Activated naive CD4-positive, alpha-beta T cell treated with anti-CD3 and anti-CD28 coated beads, Interleukin-2, amount 10 ng/mL, durations not matched to agents 7 days and 5 days (primary cell): ENCODE data around the gene CCDC12.
"Not testable (repeated sequence)": the region's sequence is repeated elsewhere in the genome, so short reads cannot be mapped to it uniquely, and the experiment has no call there.

Experiments
- CTCF ChIA-PET: fragments of 350-600 bp; sonication (Branson Sonifier 250); formaldehyde crosslinking; loops from one replicate; lab custom pipeline; 2021; ENCODE audit warnings: antibody characterized with exemption; lab: Charles Lee
- DNase-seq: peaks from one replicate; pipeline ENCODE4 v3.0.0-alpha.2; 2020
- H3K27ac Mint-ChIP-seq: one replicate; pipeline ENCODE4 v1.8.0; 2021; ENCODE audit warnings: mild to moderate bottlenecking, moderate library complexity, mixed read lengths
- H3K27me3 Mint-ChIP-seq: one replicate; pipeline ENCODE4 v1.8.0; 2021; ENCODE audit warnings: mild to moderate bottlenecking, mixed read lengths
- H3K36me3 Mint-ChIP-seq: one replicate; pipeline ENCODE4 v1.8.0; 2021; ENCODE audit warnings: mixed read lengths
- H3K4me1 Mint-ChIP-seq: one replicate; pipeline ENCODE4 v1.8.0; 2021; ENCODE audit warnings: mixed read lengths
- H3K4me3 Mint-ChIP-seq: one replicate; pipeline ENCODE4 v1.8.0; 2021; ENCODE audit warnings: mild to moderate bottlenecking, moderate library complexity, mixed read lengths
- H3K9me3 Mint-ChIP-seq: one replicate; pipeline ENCODE4 v1.8.0; 2021; ENCODE audit warnings: mixed read lengths

The CCDC12 gene

DNA sequence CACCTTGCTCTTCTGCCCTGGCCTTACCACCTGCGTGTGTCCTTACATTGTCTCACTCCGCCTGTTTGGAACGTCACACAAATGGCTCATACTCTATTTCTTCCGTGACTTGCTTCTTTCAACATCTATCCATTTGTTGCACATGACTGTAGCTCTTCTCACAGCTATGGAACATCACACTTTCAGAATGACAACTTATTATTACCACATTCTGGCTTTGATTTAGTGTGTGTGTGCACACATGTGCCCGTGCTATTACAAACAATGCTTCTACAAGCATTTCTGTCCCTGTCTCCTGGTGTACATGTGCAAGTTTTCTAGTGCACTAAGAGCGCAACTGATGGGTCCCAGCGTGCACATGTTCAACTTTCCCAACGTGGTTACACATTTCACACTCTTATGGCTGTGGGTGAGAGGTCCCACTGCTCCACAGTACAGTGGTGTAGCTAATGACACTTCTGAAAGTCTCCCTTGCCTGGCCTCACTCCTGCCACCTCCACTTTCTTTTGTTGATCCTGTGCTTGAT lies 61.2 kb downstream of the CCDC12 start:
- Mint-ChIP-seq H3K27me3 (no peaks in the 10 kb centered on the region), H3K36me3 (peaks cover 27% of the 10 kb centered on the region), H3K27ac (no peak overlapping the region), H3K9me3 (no peaks in the 10 kb centered on the region), H3K4me3 (no peak overlapping the region), H3K4me1 (peaks cover 10% of the 10 kb centered on the region)
- CTCF ChIA-PET = interaction anchor here (0.5 kb wide), 1 partner anchor 885 kb away, joined by 4 read pairs; no protein-coding TSS in a partner anchor
- no peak for DNase-seq

DNA sequence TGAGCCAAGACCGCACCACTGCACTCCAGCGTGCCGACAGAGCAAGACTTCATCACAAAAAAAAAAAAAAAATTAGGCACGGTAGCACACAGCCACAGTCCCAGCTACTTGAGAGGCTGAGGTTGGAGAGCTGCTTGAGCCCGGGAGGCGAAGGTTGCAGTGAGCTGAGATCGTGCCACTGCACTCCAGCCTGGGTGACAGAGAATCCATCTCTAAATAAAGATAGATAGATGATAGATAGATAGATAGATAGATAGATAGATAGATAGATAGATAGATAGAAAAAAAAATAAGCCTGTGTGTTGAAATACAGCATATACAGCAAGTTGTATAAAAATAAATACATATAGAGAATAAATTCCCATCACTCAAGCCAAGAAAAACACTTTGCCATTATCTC lies 61.7 kb downstream of the CCDC12 start:
- Mint-ChIP-seq H3K27me3 (no peaks in the 10 kb centered on the region), H3K36me3 (peaks cover 22% of the 10 kb centered on the region), H3K4me1 (peaks cover 10% of the 10 kb centered on the region), H3K9me3 (no peaks in the 10 kb centered on the region), H3K4me3 (no peak overlapping the region), H3K27ac (no peak overlapping the region)
- CTCF ChIA-PET = interaction anchor here (2.5 kb wide), 1 partner anchor 8 kb away, joined by 7 read pairs; no protein-coding TSS in a partner anchor
- no peak for DNase-seq

- peaks cover 5% of the 10 kb centered on the region for H3K27me3 Mint-ChIP-seq
- no peaks in the 10 kb centered on the region for H3K9me3 Mint-ChIP-seq
- H3K27ac Mint-ChIP-seq = no peak overlapping the region
- no peak overlapping the region for H3K4me3 Mint-ChIP-seq
- peaks cover 13% of the 10 kb centered on the region for H3K36me3 Mint-ChIP-seq
- DNase-seq = no peak
- peaks cover 14% of the 10 kb centered on the region for H3K4me1 Mint-ChIP-seq
- CTCF ChIA-PET = interaction anchor here (0.6 to 2.5 kb wide), 5 partner anchors 10 to 1184 kb away, joined by 3 to 7 read pairs (median 3); no protein-coding TSS in a partner anchor
These were observed 62.9 kb downstream of the CCDC12 start for GRCh38 chr3:46913644-46914043.

- Mint-ChIP-seq H3K27ac (no peak overlapping the region), H3K27me3 (peaks cover 5% of the 10 kb centered on the region), H3K4me1 (peaks cover 14% of the 10 kb centered on the region), H3K4me3 (no peak overlapping the region), H3K9me3 (no peaks in the 10 kb centered on the region), H3K36me3 (peaks cover 9% of the 10 kb centered on the region)
- DNase-seq = no peak
- CTCF ChIA-PET = interaction anchor here (0.7 to 2.5 kb wide), 5 partner anchors 9 to 94 kb away, joined by 3 to 7 read pairs (median 3); no protein-coding TSS in a partner anchor
These were observed 63.6 kb downstream of the CCDC12 start for GRCh38 chr3:46912986-46913385.

DNA sequence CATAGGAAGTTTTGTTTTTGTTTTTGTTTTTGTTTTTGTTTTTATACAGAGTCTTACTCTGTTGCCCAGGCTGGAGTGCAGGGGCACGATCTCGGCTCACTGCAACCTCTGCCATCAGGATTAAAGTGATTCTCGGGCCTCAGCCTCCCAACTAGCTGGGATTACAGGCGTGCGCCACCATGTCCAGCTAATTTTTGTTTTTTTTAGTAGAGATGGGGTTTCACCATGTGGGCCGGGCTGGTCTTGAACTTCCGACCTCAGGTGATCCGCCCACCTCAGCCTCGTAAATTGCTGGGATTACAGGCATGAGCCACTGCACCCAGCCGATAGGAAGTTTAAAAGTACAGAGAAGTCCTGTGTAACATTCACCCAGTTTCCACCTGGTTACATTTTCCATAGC lies 65.6 kb downstream of the CCDC12 start:
- H3K27ac Mint-ChIP-seq, H3K36me3 Mint-ChIP-seq, DNase-seq, H3K9me3 Mint-ChIP-seq, H3K4me3 Mint-ChIP-seq, CTCF ChIA-PET, H3K27me3 Mint-ChIP-seq: not testable (repeated sequence)
- peaks cover 14% of the 10 kb centered on the region for H3K4me1 Mint-ChIP-seq

GRCh38 chr3:46910166-46910760 lies 66.3 kb downstream of the CCDC12 start:
- peaks cover 14% of the 10 kb centered on the region for H3K4me1 Mint-ChIP-seq
- CTCF ChIA-PET = interaction anchor here (0.7 to 1.7 kb wide), 18 partner anchors 9 to 412 kb away, joined by 3 to 11 read pairs (median 4); no protein-coding TSS in a partner anchor
- H3K9me3 Mint-ChIP-seq = no peaks in the 10 kb centered on the region
- peaks cover 5% of the 10 kb centered on the region for H3K27me3 Mint-ChIP-seq
- no peak overlapping the region for H3K4me3 Mint-ChIP-seq
- no peak for DNase-seq
- H3K27ac Mint-ChIP-seq = no peak overlapping the region
- H3K36me3 Mint-ChIP-seq = peaks cover 2% of the 10 kb centered on the region

DNA sequence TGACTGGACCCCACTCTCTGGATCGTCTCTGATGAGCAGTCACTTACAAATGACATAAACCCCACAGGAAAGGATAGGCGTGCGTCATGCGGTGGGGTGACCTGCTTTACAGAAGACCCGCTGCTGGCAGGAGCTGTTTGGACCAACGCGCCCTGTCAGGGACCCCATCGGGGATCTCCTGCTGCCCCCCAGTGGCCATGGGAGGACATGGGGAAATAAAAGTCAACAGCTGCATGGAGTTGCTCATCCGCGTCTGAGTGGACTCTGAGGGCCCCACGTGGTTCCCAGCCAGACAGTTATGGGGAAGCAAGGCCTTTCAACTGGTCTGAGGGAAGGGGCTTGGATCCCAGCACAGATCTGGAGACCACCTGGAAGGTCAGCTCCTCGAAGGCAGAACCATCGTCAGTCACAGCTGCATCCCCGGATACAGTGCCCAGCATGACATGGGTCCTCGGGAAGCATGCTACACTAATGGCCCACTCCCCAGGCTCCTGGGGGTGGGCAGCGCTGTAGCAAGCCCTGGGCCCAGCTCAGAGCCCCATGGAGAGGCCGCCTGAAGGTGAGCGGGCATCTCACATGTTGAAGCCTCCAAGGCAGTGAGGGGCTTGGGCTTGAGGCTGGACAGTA lies 66.9 kb downstream of the CCDC12 start:
- peak; percentile 86 for DNase-seq
- H3K36me3 Mint-ChIP-seq = peaks cover 2% of the 10 kb centered on the region
- CTCF ChIA-PET = interaction anchor here (0.7 to 1.7 kb wide), 21 partner anchors 8 to 413 kb away, joined by 3 to 11 read pairs (median 4); partner anchors contain the start of gene MYL3
- no peaks in the 10 kb centered on the region for H3K9me3 Mint-ChIP-seq
- H3K27me3 Mint-ChIP-seq = peaks cover 5% of the 10 kb centered on the region
- H3K27ac Mint-ChIP-seq = peak overlapping the region; percentile 26
- H3K4me3 Mint-ChIP-seq = no peak overlapping the region
- peaks cover 14% of the 10 kb centered on the region for H3K4me1 Mint-ChIP-seq

DNA sequence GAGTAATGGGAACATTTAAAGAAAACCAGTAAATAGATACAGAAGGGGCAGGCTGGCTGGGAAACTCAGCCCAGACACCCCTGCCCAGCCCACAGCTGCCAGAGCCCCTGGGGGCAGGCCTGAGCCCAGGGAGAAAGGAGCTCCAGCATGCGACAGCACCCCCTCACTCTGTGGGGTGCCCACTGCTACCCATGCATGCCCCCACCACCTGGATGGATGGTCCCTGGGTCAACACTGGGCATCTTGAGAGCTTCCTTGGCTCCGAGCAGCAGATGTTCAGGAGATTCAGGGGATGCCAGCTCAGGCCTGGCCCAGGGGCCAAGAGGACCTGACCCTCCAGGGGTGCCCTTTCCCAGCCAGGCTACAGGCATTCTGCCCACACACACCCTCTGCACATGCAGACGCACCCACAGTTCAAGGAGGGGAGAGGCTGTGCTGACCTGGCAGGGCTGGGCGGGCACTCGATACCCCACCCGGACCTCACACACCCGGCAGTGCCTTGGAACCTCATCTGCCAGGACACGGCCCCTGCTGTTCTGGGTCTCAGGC lies 67.5 kb downstream of the CCDC12 start:
- no peak for DNase-seq
- no peaks in the 10 kb centered on the region for H3K9me3 Mint-ChIP-seq
- H3K4me1 Mint-ChIP-seq = peaks cover 12% of the 10 kb centered on the region
- CTCF ChIA-PET = interaction anchor here (0.9 to 1.7 kb wide), 19 partner anchors 8 to 414 kb away, joined by 3 to 11 read pairs (median 4); partner anchors contain the start of gene MYL3
- no peak overlapping the region for H3K4me3 Mint-ChIP-seq
- peaks cover 2% of the 10 kb centered on the region for H3K36me3 Mint-ChIP-seq
- H3K27ac Mint-ChIP-seq = no peak overlapping the region
- H3K27me3 Mint-ChIP-seq = peaks cover 5% of the 10 kb centered on the region

DNA sequence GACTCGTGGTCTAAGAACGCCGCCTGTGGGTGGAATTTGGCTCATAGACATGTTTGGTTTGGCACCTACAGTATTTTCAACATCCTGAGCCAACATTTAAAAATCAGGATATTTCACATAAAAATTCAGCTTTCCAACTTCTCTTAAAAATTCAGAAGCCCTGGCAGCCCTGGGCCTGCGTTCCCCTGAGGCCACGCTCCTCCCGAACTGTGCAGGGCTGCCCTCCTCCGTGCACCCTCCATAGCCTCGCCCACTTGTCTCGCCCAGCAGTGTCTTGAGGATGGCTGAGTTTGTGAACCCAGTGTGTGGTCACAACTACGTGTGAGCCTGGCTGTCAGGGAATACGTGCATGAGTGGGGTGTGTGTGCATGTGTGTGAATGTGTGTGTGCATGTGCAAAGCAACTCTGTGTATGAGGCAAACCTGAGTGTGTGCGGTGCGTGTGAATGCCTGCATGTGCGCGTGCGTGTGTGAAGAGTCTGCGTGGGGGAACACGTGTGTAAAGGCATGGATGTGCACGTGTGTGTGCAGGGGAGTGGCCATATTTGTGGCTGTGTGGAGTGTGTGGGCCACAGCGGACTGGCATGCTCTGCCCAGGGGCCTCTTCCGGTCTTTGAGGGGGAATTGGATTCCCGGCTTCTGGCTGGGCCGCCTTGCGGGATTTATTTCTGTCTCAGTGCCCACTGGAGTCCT lies 68.1 kb downstream of the CCDC12 start:
- DNase-seq = no peak
- no peaks in the 10 kb centered on the region for H3K9me3 Mint-ChIP-seq
- peaks cover 2% of the 10 kb centered on the region for H3K36me3 Mint-ChIP-seq
- peaks cover 5% of the 10 kb centered on the region for H3K27me3 Mint-ChIP-seq
- no peak overlapping the region for H3K27ac Mint-ChIP-seq
- H3K4me1 Mint-ChIP-seq = peaks cover 6% of the 10 kb centered on the region
- H3K4me3 Mint-ChIP-seq = no peak overlapping the region
- CTCF ChIA-PET = interaction anchor here (1.1 to 1.7 kb wide), 8 partner anchors 8 to 279 kb away, joined by 3 to 9 read pairs (median 4); partner anchors contain the start of gene MYL3

GRCh38 chr3:46907960-46908293 lies 68.6 kb downstream of the CCDC12 start:
- Mint-ChIP-seq H3K4me1 (peaks cover 5% of the 10 kb centered on the region), H3K9me3 (no peaks in the 10 kb centered on the region), H3K27ac (no peak overlapping the region), H3K27me3 (peaks cover 5% of the 10 kb centered on the region), H3K4me3 (no peak overlapping the region), H3K36me3 (peaks cover 2% of the 10 kb centered on the region)
- DNase-seq = no peak
- CTCF ChIA-PET = no interaction called here

DNA sequence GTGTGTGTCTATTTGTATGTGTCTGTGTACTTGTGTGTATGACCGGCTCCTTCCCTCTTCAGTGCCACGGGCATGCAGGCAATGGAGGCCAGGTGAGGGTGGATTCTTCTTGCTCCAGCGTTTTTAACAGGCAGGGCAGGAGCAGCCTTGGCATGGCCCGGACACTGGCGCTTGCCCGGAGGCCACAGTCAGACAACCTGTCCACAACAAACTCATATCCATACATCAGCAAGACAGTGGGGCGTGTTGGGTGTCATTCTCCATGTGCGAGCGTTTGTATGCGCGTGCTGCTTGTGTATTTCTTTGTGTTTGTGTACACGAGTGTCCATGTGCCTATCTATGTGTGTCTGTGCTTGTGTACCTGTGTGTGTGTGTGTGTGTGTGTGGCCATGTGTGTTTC lies 69.3 kb downstream of the CCDC12 start:
- CTCF ChIA-PET = no interaction called here
- no peaks in the 10 kb centered on the region for H3K9me3 Mint-ChIP-seq
- peaks cover 5% of the 10 kb centered on the region for H3K27me3 Mint-ChIP-seq
- H3K27ac Mint-ChIP-seq = no peak overlapping the region
- H3K4me3 Mint-ChIP-seq = no peak overlapping the region
- peaks cover under 1% of the 10 kb centered on the region for H3K36me3 Mint-ChIP-seq
- peaks cover 5% of the 10 kb centered on the region for H3K4me1 Mint-ChIP-seq
- no peak for DNase-seq

DNA sequence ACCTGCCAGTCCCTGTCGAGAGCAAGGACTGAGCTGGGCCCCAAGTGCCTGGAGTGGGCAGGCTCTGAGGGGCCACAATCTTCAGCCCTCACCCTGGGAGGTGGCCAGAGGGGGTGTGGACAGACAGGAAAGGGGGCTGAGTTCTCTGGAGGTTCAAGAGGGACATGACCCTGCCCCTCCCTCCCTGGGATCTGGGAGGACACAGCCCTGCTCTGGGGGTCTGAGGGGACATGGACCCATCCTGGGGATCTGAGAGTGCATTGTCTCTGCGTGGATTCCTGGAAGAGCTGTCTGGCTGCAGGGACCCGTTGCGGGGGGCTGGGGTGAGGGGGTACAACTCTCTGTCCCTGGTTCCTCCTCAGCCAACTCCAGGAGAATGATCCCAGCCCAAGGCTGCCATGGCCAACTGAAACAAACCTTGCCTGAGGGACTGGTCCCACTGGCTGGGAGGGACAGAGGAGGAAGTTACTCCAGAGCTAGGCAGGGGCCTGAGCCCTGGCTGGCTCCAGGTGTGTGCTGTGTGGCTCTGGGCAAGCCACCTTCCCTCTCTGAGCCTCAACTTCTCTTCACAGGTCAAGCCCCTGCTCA lies 70.0 kb downstream of the CCDC12 start:
- CTCF ChIA-PET = no interaction called here
- H3K27ac Mint-ChIP-seq = no peak overlapping the region
- H3K36me3 Mint-ChIP-seq = no peaks in the 10 kb centered on the region
- DNase-seq = no peak
- H3K9me3 Mint-ChIP-seq = no peaks in the 10 kb centered on the region
- H3K4me1 Mint-ChIP-seq = peaks cover 5% of the 10 kb centered on the region
- H3K27me3 Mint-ChIP-seq = peaks cover 9% of the 10 kb centered on the region
- H3K4me3 Mint-ChIP-seq = no peak overlapping the region

DNA sequence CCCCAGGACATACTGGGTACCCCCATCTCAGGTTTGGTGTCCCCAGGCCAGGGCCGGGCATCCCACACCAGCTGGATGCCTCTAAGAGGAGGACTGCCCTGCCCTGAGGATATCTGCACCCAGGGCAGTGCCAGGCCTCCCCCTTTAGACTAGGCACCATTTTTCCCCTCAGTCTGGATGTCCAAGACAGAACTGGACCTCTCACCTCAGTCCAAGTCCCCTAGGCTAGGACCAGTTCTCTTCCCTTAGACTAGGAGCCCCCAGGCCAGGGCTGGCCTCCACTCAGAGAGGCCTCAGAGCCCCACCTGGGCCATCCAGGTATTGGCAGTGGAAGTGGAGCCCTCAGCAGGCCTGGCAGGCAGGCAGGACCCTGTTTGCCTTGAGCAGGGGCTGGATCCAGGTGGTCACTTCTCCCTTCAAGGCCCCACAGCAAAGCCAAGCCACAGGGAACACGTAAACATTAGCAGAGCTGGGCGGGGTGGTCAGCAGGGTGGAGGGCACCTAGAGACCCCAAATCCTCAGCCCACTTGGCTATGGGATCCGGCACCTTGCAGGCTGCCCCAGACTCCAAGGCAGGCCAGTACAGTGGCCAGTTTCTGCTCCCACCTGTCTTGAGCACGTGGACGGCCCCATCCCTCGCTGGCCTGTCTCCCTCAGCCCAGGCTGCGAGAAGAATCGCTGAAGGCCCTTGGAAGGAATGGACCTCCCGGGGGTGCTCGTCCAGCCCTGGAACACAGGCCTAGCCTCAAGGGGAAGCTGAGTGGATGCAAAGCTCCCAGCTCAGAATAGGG lies 70.7 kb downstream of the CCDC12 start:
- no peaks in the 10 kb centered on the region for H3K36me3 Mint-ChIP-seq
- CTCF ChIA-PET = no interaction called here
- no peaks in the 10 kb centered on the region for H3K9me3 Mint-ChIP-seq
- peaks cover 5% of the 10 kb centered on the region for H3K4me1 Mint-ChIP-seq
- peaks cover 10% of the 10 kb centered on the region for H3K27me3 Mint-ChIP-seq
- H3K27ac Mint-ChIP-seq = no peak overlapping the region
- no peak for DNase-seq
- H3K4me3 Mint-ChIP-seq = no peak overlapping the region
